Measurements from ENCODE around the gene SKI.

Gene SKI

DNA sequence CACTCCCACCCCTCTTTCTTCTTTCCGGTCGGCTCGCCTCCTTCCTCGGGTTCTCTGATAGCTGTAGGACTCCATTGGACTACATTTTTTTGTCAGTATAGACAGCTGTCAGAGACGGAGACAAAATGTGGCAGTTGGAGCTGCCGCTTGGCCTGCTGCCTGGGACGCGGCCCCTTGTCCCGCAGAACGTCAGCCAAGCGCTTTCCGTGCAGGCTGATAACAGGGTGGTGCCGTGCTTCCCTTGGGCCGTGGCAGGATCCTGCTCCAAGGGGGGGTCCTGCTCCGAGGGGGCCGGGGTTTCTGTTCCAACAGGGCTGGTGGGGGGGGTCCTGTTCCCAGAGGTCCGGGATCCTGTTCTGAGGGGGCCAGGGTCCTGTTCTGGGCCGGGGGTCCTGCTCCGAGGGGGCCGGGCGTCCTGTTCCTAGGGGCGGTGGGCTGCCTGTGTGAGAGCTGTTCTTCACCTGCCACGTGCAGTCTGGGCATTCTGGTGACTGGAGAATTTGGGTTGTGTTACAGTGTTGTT is 4.9 kb downstream of the SKI start:
- H3K36me3 ChIP-seq (ENCODE audit: insufficient read depth, low read length): peaks cover 18% of the 10 kb centered on the region; the same call in 1 of the 2 replicates
- no peak overlapping the region for H3K9ac ChIP-seq (ENCODE audit: low read depth, low read length)
- H4K20me1 ChIP-seq (ENCODE audit: insufficient read depth, low read length): peaks cover 92% of the 10 kb centered on the region
- DNase-seq: no peak
- TF ChIP-seq, protein P1, sequence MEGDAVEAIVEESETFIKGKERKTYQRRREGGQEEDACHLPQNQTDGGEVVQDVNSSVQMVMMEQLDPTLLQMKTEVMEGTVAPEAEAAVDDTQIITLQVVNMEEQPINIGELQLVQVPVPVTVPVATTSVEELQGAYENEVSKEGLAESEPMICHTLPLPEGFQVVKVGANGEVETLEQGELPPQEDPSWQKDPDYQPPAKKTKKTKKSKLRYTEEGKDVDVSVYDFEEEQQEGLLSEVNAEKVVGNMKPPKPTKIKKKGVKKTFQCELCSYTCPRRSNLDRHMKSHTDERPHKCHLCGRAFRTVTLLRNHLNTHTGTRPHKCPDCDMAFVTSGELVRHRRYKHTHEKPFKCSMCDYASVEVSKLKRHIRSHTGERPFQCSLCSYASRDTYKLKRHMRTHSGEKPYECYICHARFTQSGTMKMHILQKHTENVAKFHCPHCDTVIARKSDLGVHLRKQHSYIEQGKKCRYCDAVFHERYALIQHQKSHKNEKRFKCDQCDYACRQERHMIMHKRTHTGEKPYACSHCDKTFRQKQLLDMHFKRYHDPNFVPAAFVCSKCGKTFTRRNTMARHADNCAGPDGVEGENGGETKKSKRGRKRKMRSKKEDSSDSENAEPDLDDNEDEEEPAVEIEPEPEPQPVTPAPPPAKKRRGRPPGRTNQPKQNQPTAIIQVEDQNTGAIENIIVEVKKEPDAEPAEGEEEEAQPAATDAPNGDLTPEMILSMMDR (IDR thresholded peaks at IDR 0.05; ENCODE audit: borderline replicate concordance, extremely low read depth, low read length, poor library complexity, severe bottlenecking): no peak
- TF ChIP-seq EZH2 (IDR thresholded peaks at IDR 0.05; ENCODE audit: borderline replicate concordance, low read depth, low read length, severe bottlenecking): no peak
- peaks cover 91% of the 10 kb centered on the region for H3K79me2 ChIP-seq (ENCODE audit: insufficient read depth, low read length)
- H2AFZ ChIP-seq (ENCODE audit: low read depth, low read length): no peak overlapping the region
- peaks cover 7% of the 10 kb centered on the region for H3K27me3 ChIP-seq (ENCODE audit: insufficient read depth, low read length, poor library complexity)
- no peak overlapping the region for H3K4me3 ChIP-seq (ENCODE audit: low read depth in 1 of 2, low read length in 2 of 2)
- no peaks in the 10 kb centered on the region for H3K9me3 ChIP-seq (ENCODE audit: insufficient read depth, low read length, severe bottlenecking)
- peaks cover 55% of the 10 kb centered on the region for H3K4me1 ChIP-seq (ENCODE audit: insufficient read depth, low read length)
- no peak overlapping the region for H3K27ac ChIP-seq (ENCODE audit: low read length)
- H3K4me2 ChIP-seq (ENCODE audit: insufficient read depth, low read length): peak overlapping the region; percentile 78; the same call in 1 of the 2 replicates
- ATAC-seq (ENCODE audit: insufficient read depth, low read depth): no peak

GRCh38 chr1:2233468-2233867 is 5.3 kb downstream of the SKI start:
- no peak for TF ChIP-seq EZH2 (IDR thresholded peaks at IDR 0.05; ENCODE audit: borderline replicate concordance, low read depth, low read length, severe bottlenecking)
- no peak for DNase-seq
- Histone ChIP-seq H3K79me2 (ENCODE audit: insufficient read depth, low read length) (peaks cover 96% of the 10 kb centered on the region), H3K27ac (ENCODE audit: low read length) (no peak overlapping the region), H3K4me3 (ENCODE audit: low read depth in 1 of 2, low read length in 2 of 2) (no peak overlapping the region), H3K27me3 (ENCODE audit: insufficient read depth, low read length, poor library complexity) (peaks cover 7% of the 10 kb centered on the region), H2AFZ (ENCODE audit: low read depth, low read length) (no peak overlapping the region), H3K36me3 (ENCODE audit: insufficient read depth, low read length) (peaks cover 18% of the 10 kb centered on the region; the same call in 1 of the 2 replicates), H3K9me3 (ENCODE audit: insufficient read depth, low read length, severe bottlenecking) (no peaks in the 10 kb centered on the region), H4K20me1 (ENCODE audit: insufficient read depth, low read length) (peaks cover 97% of the 10 kb centered on the region), H3K9ac (ENCODE audit: low read depth, low read length) (no peak overlapping the region), H3K4me1 (ENCODE audit: insufficient read depth, low read length) (peaks cover 55% of the 10 kb centered on the region), H3K4me2 (ENCODE audit: insufficient read depth, low read length) (peak overlapping the region; percentile 38)
- ATAC-seq (ENCODE audit: insufficient read depth, low read depth): no peak

GRCh38 chr1:2233997-2234761 is 6.1 kb downstream of the SKI start:
- H3K4me1 ChIP-seq (ENCODE audit: insufficient read depth, low read length): peaks cover 51% of the 10 kb centered on the region
- H3K79me2 ChIP-seq (ENCODE audit: insufficient read depth, low read length): peaks cover 98% of the 10 kb centered on the region
- H3K9ac ChIP-seq (ENCODE audit: low read depth, low read length): no peak overlapping the region
- H3K4me3 ChIP-seq (ENCODE audit: low read depth in 1 of 2, low read length in 2 of 2): no peak overlapping the region
- peaks cover 14% of the 10 kb centered on the region; the same call in 1 of the 2 replicates for H3K36me3 ChIP-seq (ENCODE audit: insufficient read depth, low read length)
- no peak overlapping the region for H2AFZ ChIP-seq (ENCODE audit: low read depth, low read length)
- ATAC-seq (ENCODE audit: insufficient read depth, low read depth) (no peak), DNase-seq (no peak)
- H3K27ac ChIP-seq (ENCODE audit: low read length): no peak overlapping the region
- no peak for TF ChIP-seq EZH2 (IDR thresholded peaks at IDR 0.05; ENCODE audit: borderline replicate concordance, low read depth, low read length, severe bottlenecking)
- TF ChIP-seq, protein P1 (IDR thresholded peaks at IDR 0.05; ENCODE audit: borderline replicate concordance, extremely low read depth, low read length, poor library complexity, severe bottlenecking): no peak
- H3K9me3 ChIP-seq (ENCODE audit: insufficient read depth, low read length, severe bottlenecking): no peaks in the 10 kb centered on the region
- H4K20me1 ChIP-seq (ENCODE audit: insufficient read depth, low read length): peaks cover 98% of the 10 kb centered on the region
- H3K27me3 ChIP-seq (ENCODE audit: insufficient read depth, low read length, poor library complexity): peaks cover 1% of the 10 kb centered on the region
- H3K4me2 ChIP-seq (ENCODE audit: insufficient read depth, low read length): peak overlapping the region; percentile 38

DNA sequence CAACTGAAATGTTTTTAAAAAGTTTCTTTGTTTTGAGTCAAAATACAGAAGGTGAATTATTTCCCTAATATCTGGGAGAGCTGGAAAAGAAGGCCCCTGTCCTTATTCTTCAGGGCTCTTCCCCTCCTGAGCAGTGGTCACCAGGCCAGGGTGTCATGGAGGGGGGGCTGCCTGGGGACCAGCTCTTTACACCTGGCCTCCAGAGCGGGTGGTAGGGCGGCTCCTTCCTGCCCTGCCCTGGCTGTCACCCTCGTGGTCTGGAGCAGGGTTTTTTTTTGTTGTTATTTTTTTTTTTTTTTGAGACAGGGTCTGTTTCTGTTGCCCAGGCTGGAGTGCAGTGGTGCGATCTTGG is 6.6 kb downstream of the SKI start:
- Histone ChIP-seq H4K20me1 (ENCODE audit: insufficient read depth, low read length) (peaks cover 98% of the 10 kb centered on the region), H3K4me1 (ENCODE audit: insufficient read depth, low read length) (peaks cover 45% of the 10 kb centered on the region), H3K79me2 (ENCODE audit: insufficient read depth, low read length) (peaks cover 98% of the 10 kb centered on the region), H2AFZ (ENCODE audit: low read depth, low read length) (no peak overlapping the region), H3K36me3 (ENCODE audit: insufficient read depth, low read length) (peaks cover 8% of the 10 kb centered on the region; the same call in 1 of the 2 replicates), H3K4me3 (ENCODE audit: low read depth in 1 of 2, low read length in 2 of 2) (no peak overlapping the region), H3K27me3 (ENCODE audit: insufficient read depth, low read length, poor library complexity) (no peaks in the 10 kb centered on the region), H3K4me2 (ENCODE audit: insufficient read depth, low read length) (no peak overlapping the region), H3K9ac (ENCODE audit: low read depth, low read length) (no peak overlapping the region), H3K27ac (ENCODE audit: low read length) (no peak overlapping the region), H3K9me3 (ENCODE audit: insufficient read depth, low read length, severe bottlenecking) (no peaks in the 10 kb centered on the region)
- ATAC-seq (ENCODE audit: insufficient read depth, low read depth) (no peak), DNase-seq (no peak)
- no peak for TF ChIP-seq EZH2 (IDR thresholded peaks at IDR 0.05; ENCODE audit: borderline replicate concordance, low read depth, low read length, severe bottlenecking)
- TF ChIP-seq, protein P1 (IDR thresholded peaks at IDR 0.05; ENCODE audit: borderline replicate concordance, extremely low read depth, low read length, poor library complexity, severe bottlenecking): no peak
